HCT116 (cell line): ENCODE measurements around the gene INMT.

Experiments used
- CEBPB ChIP-seq: IDR thresholded peaks from 2 replicates; pipeline ENCODE4 v1.6.1; 2012; ENCODE audit warnings: low read depth
- CTCF ChIP-seq, 3 experiments: fragments of 200-600 bp in 1 of 3; sonication (generic) in 1 of 3; IDR thresholded peaks in 2 of 3; conservative IDR thresholded peaks in 1 of 3; 2 replicates each; pipeline ENCODE4 v1.5.1; 2012 to 2017; ENCODE audit warnings: low read depth in 2 of 3, low read length in 2 of 3, antibody characterized with exemption in 1 of 3, borderline replicate concordance in 1 of 3, control low read depth in 1 of 3, mild to moderate bottlenecking in 1 of 3, mixed read lengths in 1 of 3, mixed run types in 1 of 3, moderate library complexity in 1 of 3; ENCODE audit not compliant: insufficient read depth in 1 of 3
- EZH2phosphoT487 ChIP-seq: fragments of 200-600 bp; IDR thresholded peaks from 2 replicates; pipeline ENCODE4 v1.6.1; 2018; ENCODE audit warnings: antibody characterized with exemption, borderline replicate concordance
- FOSL1 ChIP-seq: IDR thresholded peaks from 2 replicates; pipeline ENCODE4 v1.6.1; 2012; ENCODE audit warnings: low read depth
- POLR2A ChIP-seq: IDR thresholded peaks from 2 replicates; pipeline ENCODE4 v1.7.0; 2011; ENCODE audit warnings: borderline replicate concordance; ENCODE audit not compliant: insufficient read depth, insufficient read length; ENCODE audit errors: extremely low read depth
- POLR2AphosphoS5 ChIP-seq: IDR thresholded peaks from 2 replicates; pipeline ENCODE4 v1.6.1; 2011; ENCODE audit warnings: mild to moderate bottlenecking, low read depth, low read length, moderate library complexity
- SP1 ChIP-seq: IDR thresholded peaks from 2 replicates; pipeline ENCODE4 v1.6.1; 2012; ENCODE audit warnings: low read depth
- TF ChIP-seq, protein P1 (sequence below): IDR thresholded peaks from 2 replicates; pipeline ENCODE4 v1.6.1; 2012; ENCODE audit warnings: low read depth

DNA sequence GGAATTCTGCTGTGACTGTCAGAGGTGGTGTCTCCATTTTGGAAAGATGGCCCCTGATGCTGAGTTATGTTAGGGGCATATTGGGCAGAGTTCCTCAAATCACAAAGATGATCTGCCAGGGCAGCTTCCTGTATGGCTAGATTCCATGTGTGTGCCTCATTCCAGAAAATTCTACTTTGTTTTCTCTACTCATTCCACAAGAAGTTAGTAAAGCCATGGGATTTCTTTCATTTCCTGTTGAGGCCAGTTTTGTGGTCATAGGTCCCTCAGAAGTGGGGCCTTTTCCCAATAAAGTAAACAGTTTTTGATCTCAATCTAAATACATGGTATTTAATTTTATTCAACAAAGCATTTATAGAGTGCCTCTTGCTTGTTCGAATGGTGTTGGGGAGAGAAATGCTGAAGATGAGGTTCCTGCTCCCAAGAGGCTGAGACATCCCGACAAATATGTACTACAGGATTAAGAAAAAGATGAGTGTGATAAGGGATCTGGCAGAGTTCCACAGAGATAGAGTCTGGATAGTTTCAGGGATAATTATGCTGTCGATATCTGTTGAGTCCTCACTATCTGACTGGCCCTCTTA is 52.2 kb downstream of the INMT start:
- TF ChIP-seq CEBPB (no peak), CTCF (IDR thresholded peaks at IDR 0.05 in 2 of 3, conservative IDR thresholded peaks at IDR 0.05 in 1 of 3; ENCODE audit: borderline replicate concordance in 1 of 3, insufficient read depth in 1 of 3, low read depth in 2 of 3, low read length in 2 of 3) (no peak), FOSL1 (no peak), SP1 (no peak), EZH2phosphoT487 (no peak), POLR2AphosphoS5 (no peak), POLR2A (no peak)
- TF ChIP-seq, protein P1, sequence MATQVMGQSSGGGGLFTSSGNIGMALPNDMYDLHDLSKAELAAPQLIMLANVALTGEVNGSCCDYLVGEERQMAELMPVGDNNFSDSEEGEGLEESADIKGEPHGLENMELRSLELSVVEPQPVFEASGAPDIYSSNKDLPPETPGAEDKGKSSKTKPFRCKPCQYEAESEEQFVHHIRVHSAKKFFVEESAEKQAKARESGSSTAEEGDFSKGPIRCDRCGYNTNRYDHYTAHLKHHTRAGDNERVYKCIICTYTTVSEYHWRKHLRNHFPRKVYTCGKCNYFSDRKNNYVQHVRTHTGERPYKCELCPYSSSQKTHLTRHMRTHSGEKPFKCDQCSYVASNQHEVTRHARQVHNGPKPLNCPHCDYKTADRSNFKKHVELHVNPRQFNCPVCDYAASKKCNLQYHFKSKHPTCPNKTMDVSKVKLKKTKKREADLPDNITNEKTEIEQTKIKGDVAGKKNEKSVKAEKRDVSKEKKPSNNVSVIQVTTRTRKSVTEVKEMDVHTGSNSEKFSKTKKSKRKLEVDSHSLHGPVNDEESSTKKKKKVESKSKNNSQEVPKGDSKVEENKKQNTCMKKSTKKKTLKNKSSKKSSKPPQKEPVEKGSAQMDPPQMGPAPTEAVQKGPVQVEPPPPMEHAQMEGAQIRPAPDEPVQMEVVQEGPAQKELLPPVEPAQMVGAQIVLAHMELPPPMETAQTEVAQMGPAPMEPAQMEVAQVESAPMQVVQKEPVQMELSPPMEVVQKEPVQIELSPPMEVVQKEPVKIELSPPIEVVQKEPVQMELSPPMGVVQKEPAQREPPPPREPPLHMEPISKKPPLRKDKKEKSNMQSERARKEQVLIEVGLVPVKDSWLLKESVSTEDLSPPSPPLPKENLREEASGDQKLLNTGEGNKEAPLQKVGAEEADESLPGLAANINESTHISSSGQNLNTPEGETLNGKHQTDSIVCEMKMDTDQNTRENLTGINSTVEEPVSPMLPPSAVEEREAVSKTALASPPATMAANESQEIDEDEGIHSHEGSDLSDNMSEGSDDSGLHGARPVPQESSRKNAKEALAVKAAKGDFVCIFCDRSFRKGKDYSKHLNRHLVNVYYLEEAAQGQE = no peak
